Fibroblast of lung (primary cell): Measurements from ENCODE around the gene GRM4.

ENCODE experiments used
- CTCF ChIP-seq, 2 donors: IDR thresholded peaks in 1 of 2; conservative IDR thresholded peaks in 1 of 2; 1 replicate in 1 of 2; 2 replicates in 1 of 2; pipeline ENCODE4 v1.5.1; 2011 to 2012; ENCODE audit warnings: low read length in 2 of 2, control low read depth in 1 of 2, inconsistent platforms in 1 of 2, low read depth in 1 of 2, mild to moderate bottlenecking in 1 of 2
- EZH2 ChIP-seq: IDR thresholded peaks from 2 replicates; pipeline ENCODE4 v1.5.1; 2012; ENCODE audit warnings: low read length, control low read depth, mild to moderate bottlenecking; ENCODE audit errors: missing control alignments

- TF ChIP-seq CTCF (conservative IDR thresholded peaks at IDR 0.05 in 1 of 2, IDR thresholded peaks at IDR 0.05 in 1 of 2; ENCODE audit: low read depth in 1 of 2, low read length in 2 of 2): no peak
- no peak for TF ChIP-seq EZH2
Measured at GRCh38 chr6:34017106-34017805, 128.6 kb downstream of the GRM4 start.
